NOMO-1 (cell line): ENCODE measurements around the gene MFN1.

Experiments
- DNase-seq, 2 experiments: peaks; one replicate each; lab custom pipeline; 2025; ENCODE audit not compliant: unreplicated experiment in 2 of 2; lab: John Stamatoyannopoulos, UW

MFN1 gene

GRCh38 chr3:179336345-179336929, 11.1 kb upstream of the MFN1 start:
- no peak for DNase-seq

GRCh38 chr3:179348325-179349013, 960 bp downstream of the MFN1 start:
- peak; percentile 78 for DNase-seq

GRCh38 chr3:179355996-179356395, 8.5 kb downstream of the MFN1 start:
- DNase-seq = no peak

DNA sequence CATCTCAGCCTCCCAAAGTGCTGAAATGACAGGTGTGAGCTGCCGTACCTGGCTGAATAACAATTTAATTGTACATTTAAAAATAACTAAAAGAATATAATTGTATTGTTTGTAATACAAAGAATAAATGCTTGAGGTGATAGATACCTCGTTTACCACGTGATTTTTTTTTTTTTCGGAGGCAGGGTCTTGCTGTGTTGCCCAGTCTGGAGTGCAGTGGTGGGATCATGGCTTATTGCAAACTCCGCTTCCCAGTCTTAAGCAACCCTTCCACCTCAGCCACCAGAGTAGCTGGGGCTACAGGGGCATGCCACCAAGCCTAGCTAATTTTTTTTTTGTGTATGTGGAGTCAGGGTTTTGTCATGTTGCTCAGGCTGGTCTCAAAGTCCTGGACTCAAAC, 15.8 kb downstream of the MFN1 start:
- no peak for DNase-seq

GRCh38 chr3:179369621-179370020, 22.1 kb downstream of the MFN1 start:
- no peak for DNase-seq

GRCh38 chr3:179373938-179374337, 26.4 kb downstream of the MFN1 start:
- DNase-seq = no peak

GRCh38 chr3:179375091-179375999, 27.8 kb downstream of the MFN1 start:
- no peak for DNase-seq

DNA sequence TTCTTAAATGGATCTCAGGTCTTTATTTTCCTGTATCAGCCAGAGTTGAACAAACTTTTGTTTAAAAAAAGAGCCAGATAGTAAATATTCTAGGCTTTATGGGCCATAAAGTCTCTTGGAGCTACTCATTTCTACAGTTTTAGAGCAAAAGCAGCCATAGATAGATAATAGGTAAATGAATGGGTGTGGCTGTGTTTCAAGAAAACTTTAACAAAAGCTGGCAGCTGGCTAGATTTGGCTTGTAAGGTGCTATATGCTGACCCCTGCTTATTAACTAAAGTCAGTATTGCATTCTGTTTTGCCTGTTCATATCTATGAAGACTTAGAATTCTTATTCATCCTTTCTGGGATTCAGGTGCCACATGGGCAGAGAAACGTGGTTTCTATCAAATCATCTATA, 29.0 kb downstream of the MFN1 start:
- DNase-seq = no peak

DNA sequence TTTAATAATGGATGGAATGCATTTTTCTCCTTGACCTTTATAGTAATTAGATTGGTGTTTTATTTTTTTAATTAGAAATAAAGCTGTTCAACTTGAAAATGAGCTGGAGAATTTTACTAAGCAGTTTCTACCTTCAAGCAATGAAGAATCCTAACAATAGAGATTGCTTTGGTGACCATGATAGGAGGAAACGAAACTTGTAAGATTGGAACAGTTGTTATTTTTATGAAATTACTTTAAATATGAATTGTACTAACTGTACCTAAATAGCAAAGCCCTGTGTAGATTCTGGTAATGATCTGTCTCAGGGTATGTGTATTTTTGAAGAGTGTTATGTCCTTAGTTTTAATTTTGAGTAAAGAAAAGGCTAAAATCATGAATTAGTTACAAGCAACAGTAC, 44.4 kb downstream of the MFN1 start:
- DNase-seq = no peak

GRCh38 chr3:179398574-179399231, 51.2 kb downstream of the MFN1 start:
- DNase-seq = no peak

DNA sequence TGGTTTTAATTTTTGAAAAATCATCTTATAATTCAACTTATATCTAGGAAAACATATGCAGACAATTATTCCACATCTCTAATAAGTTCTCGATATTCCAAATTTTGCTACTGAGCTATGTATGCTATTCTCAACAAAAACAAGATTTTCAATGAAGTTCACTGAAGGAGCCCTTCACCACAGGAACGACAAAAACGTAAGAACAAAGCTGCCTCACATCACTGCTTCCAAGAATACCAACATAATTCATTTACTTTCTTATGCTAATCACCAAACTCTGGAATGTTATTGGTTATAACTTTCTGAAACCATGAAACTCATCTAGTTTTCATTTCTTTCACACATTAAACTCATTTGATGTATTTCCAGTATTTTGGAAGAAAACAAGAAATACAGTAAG, 54.1 kb downstream of the MFN1 start:
- no peak for DNase-seq

GRCh38 chr3:179402963-179403362, 55.5 kb downstream of the MFN1 start:
- DNase-seq = no peak

GRCh38 chr3:179404307-179404706, 56.8 kb downstream of the MFN1 start:
- DNase-seq = no peak

GRCh38 chr3:179410331-179410730, 62.8 kb downstream of the MFN1 start:
- no peak for DNase-seq

DNA sequence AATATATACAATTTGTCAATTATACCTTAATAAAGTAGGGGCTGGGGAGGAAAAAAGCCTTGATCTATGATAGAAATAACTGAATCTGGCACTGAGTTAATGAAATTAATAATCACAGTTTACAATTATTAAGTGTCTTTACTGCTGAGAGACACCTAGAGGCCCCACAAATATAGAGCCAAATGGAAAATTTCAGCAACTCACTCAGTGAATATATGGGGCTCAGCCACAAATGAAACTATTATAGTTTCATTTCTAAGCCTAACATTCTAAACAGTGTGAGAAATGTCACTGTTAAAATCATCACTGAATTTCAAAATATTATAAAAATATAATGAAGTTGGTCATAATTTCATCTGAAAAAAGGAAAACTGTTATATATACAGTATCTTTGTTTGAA, 63.5 kb downstream of the MFN1 start:
- DNase-seq = no peak

- no peak for DNase-seq
These were observed 67.3 kb downstream of the MFN1 start for GRCh38 chr3:179414804-179415203.

DNA sequence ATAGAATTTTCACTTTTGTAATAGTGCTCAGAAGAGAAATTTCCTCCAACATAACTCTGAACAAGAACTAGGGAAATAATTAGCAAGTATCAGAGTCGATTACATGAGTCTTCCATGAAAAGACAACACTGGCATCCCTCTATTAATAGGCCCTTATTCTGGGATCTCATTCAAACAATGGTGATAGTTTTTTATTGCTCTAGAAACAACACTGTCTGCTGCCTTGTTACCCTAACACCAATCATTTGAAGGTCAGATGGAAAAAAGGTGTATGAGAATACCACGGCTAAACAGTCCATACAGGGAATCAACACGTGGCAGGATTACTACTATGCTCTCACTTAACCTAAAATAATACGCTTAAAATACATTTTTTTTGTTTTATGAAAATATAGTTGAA, 67.9 kb downstream of the MFN1 start:
- DNase-seq = no peak

DNA sequence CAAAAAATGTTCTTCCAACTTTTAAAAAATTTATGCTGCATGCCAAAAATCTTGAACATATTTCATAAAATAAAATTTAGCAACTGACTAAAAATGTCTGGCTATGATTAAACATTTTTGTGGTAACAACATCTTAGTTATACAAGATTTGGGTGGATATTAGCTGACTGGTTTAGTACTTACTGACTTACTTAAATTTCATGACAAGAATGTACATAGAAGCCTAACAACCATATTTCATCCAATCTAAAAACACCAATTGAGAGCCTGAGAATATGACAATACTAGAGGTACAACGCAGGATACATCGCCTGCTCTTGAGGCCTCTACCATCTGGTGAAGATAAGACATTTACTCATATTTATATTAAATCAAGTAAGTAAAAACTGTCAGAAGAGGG, 69.2 kb downstream of the MFN1 start:
- DNase-seq = no peak

DNA sequence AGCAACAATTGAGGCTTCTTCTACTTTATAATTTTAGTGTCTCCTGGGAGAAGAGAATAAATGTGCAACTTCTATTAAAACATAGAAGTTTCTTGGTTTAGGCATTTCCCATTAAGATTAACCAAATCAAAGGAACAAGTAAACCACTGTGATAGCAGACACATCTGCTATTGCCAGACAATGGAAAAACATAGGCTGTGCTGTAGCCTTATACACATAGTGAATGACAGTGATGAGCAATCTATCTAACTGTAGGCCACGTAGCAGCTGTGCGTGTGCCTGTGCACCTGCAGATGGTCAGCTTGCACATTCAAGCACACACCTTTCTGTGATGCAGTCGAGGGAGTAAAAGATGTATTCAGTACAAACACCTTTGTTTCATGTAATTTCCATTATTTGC, 71.1 kb downstream of the MFN1 start:
- DNase-seq = no peak

DNA sequence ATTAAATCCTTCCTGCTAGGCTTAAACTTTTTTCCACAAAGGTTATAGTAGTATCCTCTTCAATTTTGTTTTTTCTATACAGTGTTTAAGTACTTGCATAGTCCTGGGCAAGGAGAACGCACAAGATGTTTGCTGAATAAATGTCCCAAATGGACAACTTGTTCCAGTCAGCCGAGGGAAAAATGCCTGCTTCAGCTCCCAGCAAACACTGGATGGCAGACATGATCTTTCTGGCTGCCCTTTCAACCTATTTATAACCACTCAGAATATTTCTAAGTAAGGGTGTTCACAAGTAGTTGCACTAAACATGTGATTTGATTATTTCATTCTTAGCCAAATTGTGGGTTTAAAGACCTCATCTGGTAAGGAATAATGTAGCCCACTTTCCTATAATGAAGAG, 74.0 kb downstream of the MFN1 start:
- no peak for DNase-seq

DNA sequence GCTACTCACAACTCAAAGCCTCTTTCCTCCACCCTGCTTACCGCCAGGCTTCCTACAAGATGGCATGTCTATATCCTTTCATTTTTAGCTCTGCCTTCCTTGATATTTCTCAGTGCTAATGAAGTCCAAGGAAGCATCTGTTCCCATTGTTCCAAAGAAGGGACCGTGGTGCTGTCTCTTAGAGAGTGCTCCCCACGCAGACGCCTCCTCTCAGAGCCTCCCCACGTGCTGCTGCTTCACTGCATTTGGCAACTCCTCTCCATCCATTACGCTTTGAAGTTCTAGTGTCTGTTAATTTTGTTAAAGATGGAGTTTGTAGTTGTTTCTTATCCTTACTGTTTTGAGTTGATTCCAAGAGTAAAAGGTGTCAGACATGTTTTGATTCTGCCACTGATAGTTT, 77.6 kb downstream of the MFN1 start:
- DNase-seq = no peak
